ENCODE results near the gene CCN5.

DNA sequence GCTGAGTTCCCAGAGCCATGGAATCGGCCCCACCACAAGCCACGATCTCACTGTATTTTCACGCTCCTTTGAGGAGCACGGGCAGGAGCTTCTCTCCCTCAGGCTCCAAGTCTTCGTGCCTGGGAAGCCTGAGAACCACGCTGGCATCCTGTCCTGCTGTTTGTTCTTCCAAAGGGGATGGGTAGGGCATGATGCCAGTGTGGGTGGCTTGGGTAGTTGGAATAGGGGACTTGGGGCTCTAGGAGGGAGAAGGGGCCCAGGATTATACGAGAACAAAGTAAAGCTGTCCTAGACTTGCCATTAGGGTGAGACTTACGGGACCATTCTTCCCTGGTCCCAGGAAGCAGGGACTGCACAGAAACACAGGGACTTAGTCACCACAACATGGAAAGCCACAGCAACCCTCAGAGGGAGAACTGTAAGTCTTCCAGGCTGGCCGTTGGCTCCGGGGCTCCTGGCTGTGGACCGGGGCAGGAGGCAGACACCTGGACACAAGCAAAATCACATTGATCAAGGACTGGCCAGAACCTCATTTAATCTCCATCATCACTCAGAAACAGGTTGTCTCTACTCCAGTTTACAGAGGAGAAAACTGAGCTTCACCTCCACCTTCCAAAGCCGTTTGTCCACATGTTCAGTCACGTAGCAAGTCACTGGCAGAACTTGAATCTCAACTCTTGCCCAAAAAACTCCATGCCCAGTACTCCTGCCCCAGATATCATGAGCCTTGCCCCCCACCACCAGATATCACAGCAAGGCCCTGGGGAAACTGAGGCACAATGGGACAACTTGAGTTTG lies 1.3 kb downstream of the CCN5 start:
- TF ChIP-seq FIP1L1 (IDR thresholded peaks at IDR 0.05; ENCODE audit: borderline replicate concordance, insufficient read depth, low read depth, low read length) (no peak), TEAD2 (CRISPR knock-in tag; IDR thresholded peaks at IDR 0.05) (no peak), ATF7-NPFF (CRISPR knock-in tag; IDR thresholded peaks at IDR 0.05; ENCODE audit: low read depth) (no peak), MAF1 (CRISPR knock-in tag; IDR thresholded peaks at IDR 0.05; ENCODE audit: borderline replicate concordance) (no peak), GABPA (IDR thresholded peaks at IDR 0.05; ENCODE audit: low read depth, low read length) (no peak), GABPA (CRISPR knock-in tag; IDR thresholded peaks at IDR 0.05; ENCODE audit: low read depth) (no peak), ZNF567 (CRISPR knock-in tag; IDR thresholded peaks at IDR 0.05; ENCODE audit: borderline replicate concordance) (no peak), RNF2 (conservative IDR thresholded peaks at IDR 0.05; ENCODE audit: low read depth) (no peak), ZNF776 (CRISPR knock-in tag; IDR thresholded peaks at IDR 0.05) (no peak), YY1 (IDR thresholded peaks at IDR 0.05; ENCODE audit: insufficient read depth, insufficient replicate concordance, low read depth, low read length) (no peak), CBX1 (IDR thresholded peaks at IDR 0.05; ENCODE audit: low read depth) (no peak), ZNF570 (CRISPR knock-in tag; IDR thresholded peaks at IDR 0.05; ENCODE audit: borderline replicate concordance) (no peak), ZNF713 (CRISPR knock-in tag; IDR thresholded peaks at IDR 0.05) (no peak)
- TF ChIP-seq, protein P1, sequence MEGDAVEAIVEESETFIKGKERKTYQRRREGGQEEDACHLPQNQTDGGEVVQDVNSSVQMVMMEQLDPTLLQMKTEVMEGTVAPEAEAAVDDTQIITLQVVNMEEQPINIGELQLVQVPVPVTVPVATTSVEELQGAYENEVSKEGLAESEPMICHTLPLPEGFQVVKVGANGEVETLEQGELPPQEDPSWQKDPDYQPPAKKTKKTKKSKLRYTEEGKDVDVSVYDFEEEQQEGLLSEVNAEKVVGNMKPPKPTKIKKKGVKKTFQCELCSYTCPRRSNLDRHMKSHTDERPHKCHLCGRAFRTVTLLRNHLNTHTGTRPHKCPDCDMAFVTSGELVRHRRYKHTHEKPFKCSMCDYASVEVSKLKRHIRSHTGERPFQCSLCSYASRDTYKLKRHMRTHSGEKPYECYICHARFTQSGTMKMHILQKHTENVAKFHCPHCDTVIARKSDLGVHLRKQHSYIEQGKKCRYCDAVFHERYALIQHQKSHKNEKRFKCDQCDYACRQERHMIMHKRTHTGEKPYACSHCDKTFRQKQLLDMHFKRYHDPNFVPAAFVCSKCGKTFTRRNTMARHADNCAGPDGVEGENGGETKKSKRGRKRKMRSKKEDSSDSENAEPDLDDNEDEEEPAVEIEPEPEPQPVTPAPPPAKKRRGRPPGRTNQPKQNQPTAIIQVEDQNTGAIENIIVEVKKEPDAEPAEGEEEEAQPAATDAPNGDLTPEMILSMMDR (CRISPR knock-in tag; IDR thresholded peaks at IDR 0.05), result no peak
- TF ChIP-seq, protein P2, sequence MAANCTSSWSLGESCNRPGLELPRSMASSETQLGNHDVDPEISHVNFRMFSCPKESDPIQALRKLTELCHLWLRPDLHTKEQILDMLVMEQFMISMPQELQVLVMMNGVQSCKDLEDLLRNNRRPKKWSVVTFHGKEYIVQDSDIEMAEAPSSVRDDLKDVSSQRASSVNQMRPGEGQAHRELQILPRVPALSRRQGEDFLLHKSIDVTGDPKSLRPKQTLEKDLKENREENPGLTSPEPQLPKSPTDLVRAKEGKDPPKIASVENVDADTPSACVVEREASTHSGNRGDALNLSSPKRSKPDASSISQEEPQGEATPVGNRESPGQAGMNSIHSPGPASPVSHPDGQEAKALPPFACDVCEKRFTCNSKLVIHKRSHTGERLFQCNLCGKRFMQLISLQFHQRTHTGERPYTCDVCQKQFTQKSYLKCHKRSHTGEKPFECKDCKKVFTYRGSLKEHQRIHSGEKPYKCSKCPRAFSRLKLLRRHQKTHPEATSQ (CRISPR knock-in tag; IDR thresholded peaks at IDR 0.05; ENCODE audit: borderline replicate concordance), result no peak
